HCT116 (cell line): ENCODE data around the gene IFRD2.

Experiments
- CBX3 ChIP-seq: IDR thresholded peaks from 2 replicates; pipeline ENCODE4 v1.6.1; 2012; ENCODE audit warnings: low read depth
- EZH2 ChIP-seq: fragments of 200-600 bp; sonication (generic); IDR thresholded peaks from 2 replicates; pipeline ENCODE4 v1.6.1; 2017; ENCODE audit warnings: antibody characterized with exemption, mixed run types
- FOSL1 ChIP-seq: IDR thresholded peaks from 2 replicates; pipeline ENCODE4 v1.6.1; 2012; ENCODE audit warnings: low read depth
- JUND ChIP-seq: IDR thresholded peaks from 2 replicates; pipeline ENCODE4 v1.6.1; 2012
- POLR2A ChIP-seq: IDR thresholded peaks from 2 replicates; pipeline ENCODE4 v1.7.0; 2011; ENCODE audit warnings: borderline replicate concordance; ENCODE audit not compliant: insufficient read depth, insufficient read length; ENCODE audit errors: extremely low read depth
- POLR2AphosphoS5 ChIP-seq: IDR thresholded peaks from 2 replicates; pipeline ENCODE4 v1.6.1; 2011; ENCODE audit warnings: mild to moderate bottlenecking, low read depth, low read length, moderate library complexity
- RAD21 ChIP-seq: IDR thresholded peaks from 2 replicates; pipeline ENCODE4 v1.6.1; 2012; ENCODE audit warnings: low read depth, mild to moderate bottlenecking
- SIN3A ChIP-seq: IDR thresholded peaks from 2 replicates; pipeline ENCODE4 v1.6.1; 2012; ENCODE audit warnings: low read depth
- YY1 ChIP-seq: IDR thresholded peaks from 2 replicates; pipeline ENCODE4 v1.6.1; 2011; ENCODE audit warnings: low read length, low read depth, moderate library complexity, mild to moderate bottlenecking; ENCODE audit not compliant: insufficient replicate concordance; ENCODE audit errors: extremely low read depth
- ZNF274 ChIP-seq: fragments of 200-500 bp; sonication (Bioruptor generic); IDR thresholded peaks from 2 replicates; pipeline ENCODE4 v1.6.1; 2014; ENCODE audit warnings: mild to moderate bottlenecking, low read depth, low read length, inconsistent platforms
- TF ChIP-seq, protein P1 (sequence below), 3 experiments: fragments of 200-600 bp in 1 of 3; sonication (generic) in 1 of 3; IDR thresholded peaks in 2 of 3; conservative IDR thresholded peaks in 1 of 3; 2 replicates each; pipeline ENCODE4 v1.5.1; 2012 to 2017; ENCODE audit warnings: low read depth in 2 of 3, low read length in 2 of 3, antibody characterized with exemption in 1 of 3, borderline replicate concordance in 1 of 3, control low read depth in 1 of 3, mild to moderate bottlenecking in 1 of 3, mixed read lengths in 1 of 3, mixed run types in 1 of 3, moderate library complexity in 1 of 3; ENCODE audit not compliant: insufficient read depth in 1 of 3
- TF ChIP-seq, protein P2 (sequence below): IDR thresholded peaks from 2 replicates; pipeline ENCODE4 v1.6.1; 2012; ENCODE audit warnings: low read depth
- TF ChIP-seq, protein P3 (sequence below): IDR thresholded peaks from 2 replicates; pipeline ENCODE4 v1.6.1; 2011; ENCODE audit warnings: mild to moderate bottlenecking, low read length, moderate library complexity; ENCODE audit not compliant: insufficient replicate concordance; ENCODE audit errors: extremely low read depth

DNA sequence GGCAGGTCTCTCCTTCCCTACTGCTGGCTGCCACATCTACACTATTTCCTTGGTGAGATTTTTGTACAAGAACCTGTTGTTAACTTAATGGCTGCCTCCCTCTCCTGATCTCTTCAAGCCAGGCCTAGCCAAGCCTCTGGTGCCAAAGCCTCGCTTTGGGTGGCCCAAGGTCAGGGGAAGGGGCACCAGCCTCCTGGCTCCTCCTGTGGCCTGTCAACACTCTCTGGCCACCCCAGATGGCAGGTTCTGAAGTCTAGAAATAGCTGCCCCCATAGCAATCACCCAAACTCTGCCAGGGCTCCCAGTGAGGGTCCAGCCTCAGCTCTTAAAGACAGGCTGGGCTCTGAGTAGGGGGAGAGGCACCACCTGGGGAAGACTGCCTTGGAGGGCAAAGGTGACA, 5.0 kb downstream of the IFRD2 start:
- TF ChIP-seq, protein P1, sequence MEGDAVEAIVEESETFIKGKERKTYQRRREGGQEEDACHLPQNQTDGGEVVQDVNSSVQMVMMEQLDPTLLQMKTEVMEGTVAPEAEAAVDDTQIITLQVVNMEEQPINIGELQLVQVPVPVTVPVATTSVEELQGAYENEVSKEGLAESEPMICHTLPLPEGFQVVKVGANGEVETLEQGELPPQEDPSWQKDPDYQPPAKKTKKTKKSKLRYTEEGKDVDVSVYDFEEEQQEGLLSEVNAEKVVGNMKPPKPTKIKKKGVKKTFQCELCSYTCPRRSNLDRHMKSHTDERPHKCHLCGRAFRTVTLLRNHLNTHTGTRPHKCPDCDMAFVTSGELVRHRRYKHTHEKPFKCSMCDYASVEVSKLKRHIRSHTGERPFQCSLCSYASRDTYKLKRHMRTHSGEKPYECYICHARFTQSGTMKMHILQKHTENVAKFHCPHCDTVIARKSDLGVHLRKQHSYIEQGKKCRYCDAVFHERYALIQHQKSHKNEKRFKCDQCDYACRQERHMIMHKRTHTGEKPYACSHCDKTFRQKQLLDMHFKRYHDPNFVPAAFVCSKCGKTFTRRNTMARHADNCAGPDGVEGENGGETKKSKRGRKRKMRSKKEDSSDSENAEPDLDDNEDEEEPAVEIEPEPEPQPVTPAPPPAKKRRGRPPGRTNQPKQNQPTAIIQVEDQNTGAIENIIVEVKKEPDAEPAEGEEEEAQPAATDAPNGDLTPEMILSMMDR (IDR thresholded peaks at IDR 0.05 in 2 of 3, conservative IDR thresholded peaks at IDR 0.05 in 1 of 3; ENCODE audit: borderline replicate concordance in 1 of 3, insufficient read depth in 1 of 3, low read depth in 2 of 3, low read length in 2 of 3): no peak
- TF ChIP-seq EZH2: no peak
- TF ChIP-seq ZNF274: no peak
- TF ChIP-seq YY1: no peak
- TF ChIP-seq POLR2A: no peak
- no peak for TF ChIP-seq POLR2AphosphoS5
- TF ChIP-seq, protein P2, sequence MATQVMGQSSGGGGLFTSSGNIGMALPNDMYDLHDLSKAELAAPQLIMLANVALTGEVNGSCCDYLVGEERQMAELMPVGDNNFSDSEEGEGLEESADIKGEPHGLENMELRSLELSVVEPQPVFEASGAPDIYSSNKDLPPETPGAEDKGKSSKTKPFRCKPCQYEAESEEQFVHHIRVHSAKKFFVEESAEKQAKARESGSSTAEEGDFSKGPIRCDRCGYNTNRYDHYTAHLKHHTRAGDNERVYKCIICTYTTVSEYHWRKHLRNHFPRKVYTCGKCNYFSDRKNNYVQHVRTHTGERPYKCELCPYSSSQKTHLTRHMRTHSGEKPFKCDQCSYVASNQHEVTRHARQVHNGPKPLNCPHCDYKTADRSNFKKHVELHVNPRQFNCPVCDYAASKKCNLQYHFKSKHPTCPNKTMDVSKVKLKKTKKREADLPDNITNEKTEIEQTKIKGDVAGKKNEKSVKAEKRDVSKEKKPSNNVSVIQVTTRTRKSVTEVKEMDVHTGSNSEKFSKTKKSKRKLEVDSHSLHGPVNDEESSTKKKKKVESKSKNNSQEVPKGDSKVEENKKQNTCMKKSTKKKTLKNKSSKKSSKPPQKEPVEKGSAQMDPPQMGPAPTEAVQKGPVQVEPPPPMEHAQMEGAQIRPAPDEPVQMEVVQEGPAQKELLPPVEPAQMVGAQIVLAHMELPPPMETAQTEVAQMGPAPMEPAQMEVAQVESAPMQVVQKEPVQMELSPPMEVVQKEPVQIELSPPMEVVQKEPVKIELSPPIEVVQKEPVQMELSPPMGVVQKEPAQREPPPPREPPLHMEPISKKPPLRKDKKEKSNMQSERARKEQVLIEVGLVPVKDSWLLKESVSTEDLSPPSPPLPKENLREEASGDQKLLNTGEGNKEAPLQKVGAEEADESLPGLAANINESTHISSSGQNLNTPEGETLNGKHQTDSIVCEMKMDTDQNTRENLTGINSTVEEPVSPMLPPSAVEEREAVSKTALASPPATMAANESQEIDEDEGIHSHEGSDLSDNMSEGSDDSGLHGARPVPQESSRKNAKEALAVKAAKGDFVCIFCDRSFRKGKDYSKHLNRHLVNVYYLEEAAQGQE: no peak
- TF ChIP-seq, protein P3, sequence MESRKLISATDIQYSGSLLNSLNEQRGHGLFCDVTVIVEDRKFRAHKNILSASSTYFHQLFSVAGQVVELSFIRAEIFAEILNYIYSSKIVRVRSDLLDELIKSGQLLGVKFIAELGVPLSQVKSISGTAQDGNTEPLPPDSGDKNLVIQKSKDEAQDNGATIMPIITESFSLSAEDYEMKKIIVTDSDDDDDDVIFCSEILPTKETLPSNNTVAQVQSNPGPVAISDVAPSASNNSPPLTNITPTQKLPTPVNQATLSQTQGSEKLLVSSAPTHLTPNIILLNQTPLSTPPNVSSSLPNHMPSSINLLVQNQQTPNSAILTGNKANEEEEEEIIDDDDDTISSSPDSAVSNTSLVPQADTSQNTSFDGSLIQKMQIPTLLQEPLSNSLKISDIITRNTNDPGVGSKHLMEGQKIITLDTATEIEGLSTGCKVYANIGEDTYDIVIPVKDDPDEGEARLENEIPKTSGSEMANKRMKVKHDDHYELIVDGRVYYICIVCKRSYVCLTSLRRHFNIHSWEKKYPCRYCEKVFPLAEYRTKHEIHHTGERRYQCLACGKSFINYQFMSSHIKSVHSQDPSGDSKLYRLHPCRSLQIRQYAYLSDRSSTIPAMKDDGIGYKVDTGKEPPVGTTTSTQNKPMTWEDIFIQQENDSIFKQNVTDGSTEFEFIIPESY: no peak
- TF ChIP-seq FOSL1: no peak
- TF ChIP-seq JUND: no peak
- TF ChIP-seq RAD21: no peak
- no peak for TF ChIP-seq CBX3
- no peak for TF ChIP-seq SIN3A
